Endothelial cell of umbilical vein (primary cell): ENCODE data around the gene ADAM22.

Source experiments
- CTCF ChIP-seq, 2 donors: IDR thresholded peaks; 1 replicate in 1 of 2; 2 replicates in 1 of 2; pipeline ENCODE4 v1.5.1; 2011; ENCODE audit warnings: low read length in 2 of 2, mild to moderate bottlenecking in 2 of 2, moderate library complexity in 2 of 2, control low read depth in 1 of 2, inconsistent platforms in 1 of 2, low read depth in 1 of 2; ENCODE audit not compliant: insufficient read depth in 1 of 2; ENCODE audit errors: extremely low read depth in 1 of 2
- EZH2 ChIP-seq: IDR thresholded peaks from 2 replicates; pipeline ENCODE4 v1.6.1; 2012; ENCODE audit warnings: borderline replicate concordance, low read depth, mild to moderate bottlenecking, moderate library complexity, low read length, inconsistent platforms; ENCODE audit not compliant: severe bottlenecking
- GATA2 ChIP-seq: IDR thresholded peaks from 2 replicates; pipeline ENCODE4 v1.7.0; 2011; ENCODE audit warnings: low read depth, mild to moderate bottlenecking, moderate library complexity, mixed read lengths, low read length; ENCODE audit not compliant: insufficient read length, insufficient read depth
- MAX ChIP-seq: IDR thresholded peaks from 2 replicates; pipeline ENCODE4 v1.6.1; 2011; ENCODE audit not compliant: insufficient read depth, insufficient read length
- POLR2A ChIP-seq: IDR thresholded peaks from 2 replicates; pipeline ENCODE4 v1.6.1; 2012; ENCODE audit warnings: low read depth, mild to moderate bottlenecking, control low read depth, low read length

GRCh38 chr7:88205179-88205578 lies 271.1 kb downstream of the ADAM22 start:
- TF ChIP-seq CTCF (IDR thresholded peaks at IDR 0.05; ENCODE audit: extremely low read depth in 1 of 2, insufficient read depth in 1 of 2, low read depth in 1 of 2, low read length in 2 of 2) (no peak), GATA2 (no peak), MAX (no peak), EZH2 (no peak), POLR2A (no peak)
